GM19351 (cell line): ENCODE measurements around the gene SSR2.

ENCODE experiments used
- ATAC-seq: cut with Tn5 transposase; IDR thresholded peaks from one replicate; pipeline ENCODE4 v1.9.1; 2021; ENCODE audit warnings: mild to moderate bottlenecking, moderate library complexity; ENCODE audit not compliant: unreplicated experiment

SSR2 gene

DNA sequence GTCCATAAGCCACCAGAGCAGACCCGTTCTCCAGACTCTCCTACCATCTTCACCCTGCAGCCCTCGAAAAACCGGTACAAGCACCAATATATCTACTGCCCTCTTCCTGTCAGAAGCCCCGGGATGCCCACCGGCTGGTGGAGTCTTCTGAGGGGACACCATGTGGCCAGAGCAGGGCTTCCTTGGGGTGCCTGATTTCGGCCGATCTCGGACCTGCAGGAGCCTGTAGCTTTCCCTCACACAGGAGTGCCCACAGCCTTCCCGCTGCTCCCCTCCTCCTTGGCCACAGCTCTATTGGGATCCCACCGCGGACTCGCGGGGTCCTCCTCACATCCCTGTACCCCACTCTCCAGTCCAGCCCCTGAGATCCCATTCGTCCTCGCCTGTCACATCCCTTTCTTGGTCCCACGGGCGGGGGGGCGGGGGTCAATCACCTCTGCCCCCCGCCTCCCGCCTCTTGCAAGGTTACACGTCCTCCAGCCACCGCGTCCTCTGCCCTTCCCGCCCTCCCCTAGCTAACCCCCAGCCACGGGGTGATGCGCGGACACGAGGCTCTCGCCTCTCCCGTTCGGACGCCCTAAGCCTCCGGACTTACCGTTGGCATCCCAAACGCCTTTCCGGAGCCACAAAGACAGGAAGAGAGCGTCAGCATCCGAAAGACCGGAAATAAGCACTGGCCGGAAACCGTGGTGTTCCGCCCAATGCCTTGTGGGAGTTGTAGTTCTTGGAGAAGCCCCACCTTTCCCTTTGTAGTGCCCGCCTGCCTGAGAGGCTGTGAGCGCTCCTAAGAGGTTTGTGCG, at the start of gene SSR2:
SSR2 (minus strand) TSS at position 659 of the 800 bp plus-strand sequence. CDS start 784 bp downstream, outside the sequence.
- ATAC-seq: peak; percentile 99

GRCh38 chr1:156070548-156070947, 49.8 kb upstream of the SSR2 start:
- no peak for ATAC-seq

DNA sequence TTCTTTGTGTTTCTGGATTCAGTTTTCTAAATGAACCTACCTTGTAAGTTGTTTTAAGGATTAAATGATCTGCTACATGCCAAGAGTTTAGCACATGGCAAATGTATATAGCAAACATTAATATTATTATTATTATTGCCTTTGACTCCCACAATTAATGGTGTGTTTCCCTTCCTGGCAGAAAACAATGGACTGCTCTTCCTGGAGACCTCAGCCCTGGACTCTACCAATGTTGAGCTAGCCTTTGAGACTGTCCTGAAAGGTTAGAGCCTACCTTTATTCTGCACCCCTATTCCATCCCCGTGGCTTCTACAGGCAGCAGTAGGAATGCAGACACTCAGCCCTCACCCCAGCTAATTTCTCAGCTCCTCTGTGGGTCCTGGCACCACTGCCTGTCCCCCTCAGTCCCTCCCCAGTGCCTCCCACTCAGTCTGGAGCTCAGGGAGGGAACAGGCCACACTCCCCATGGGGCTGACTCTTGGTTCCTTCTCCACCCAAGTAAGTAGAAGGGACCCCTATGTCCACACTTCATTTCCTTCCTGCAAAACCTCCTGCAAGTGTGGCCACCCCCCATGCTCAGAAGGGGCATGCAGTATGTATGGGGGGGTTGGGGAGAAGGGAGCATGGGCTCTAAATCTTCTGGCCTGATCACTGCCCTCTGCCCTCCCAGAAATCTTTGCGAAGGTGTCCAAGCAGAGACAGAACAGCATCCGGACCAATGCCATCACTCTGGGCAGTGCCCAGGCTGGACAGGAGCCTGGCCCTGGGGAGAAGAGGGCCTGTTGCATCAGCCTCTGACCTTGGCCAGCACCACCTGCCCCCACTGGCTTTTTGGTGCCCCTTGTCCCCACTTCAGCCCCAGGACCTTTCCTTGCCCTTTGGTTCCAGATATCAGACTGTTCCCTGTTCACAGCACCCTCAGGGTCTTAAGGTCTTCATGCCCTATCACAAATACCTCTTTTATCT, 49.0 kb upstream of the SSR2 start:
- no peak for ATAC-seq

GRCh38 chr1:156067262-156067661, 46.5 kb upstream of the SSR2 start:
- ATAC-seq: no peak

DNA sequence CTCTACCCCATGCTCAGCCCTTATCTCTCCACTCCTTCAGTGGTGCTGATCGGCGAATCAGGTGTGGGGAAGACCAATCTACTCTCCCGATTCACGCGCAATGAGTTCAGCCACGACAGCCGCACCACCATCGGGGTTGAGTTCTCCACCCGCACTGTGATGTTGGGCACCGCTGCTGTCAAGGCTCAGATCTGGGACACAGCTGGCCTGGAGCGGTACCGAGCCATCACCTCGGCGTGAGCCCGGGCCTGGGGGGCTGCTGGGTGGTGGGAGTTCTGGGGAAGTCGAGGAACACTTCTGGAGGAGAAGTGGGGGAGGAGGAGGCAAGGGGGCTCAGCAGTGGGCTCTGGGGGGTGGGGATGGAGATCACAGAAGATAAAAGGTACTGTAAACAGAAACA, 45.1 kb upstream of the SSR2 start:
- ATAC-seq: no peak

- ATAC-seq: no peak
Measured at GRCh38 chr1:156065212-156065611, 44.5 kb upstream of the SSR2 start.

DNA sequence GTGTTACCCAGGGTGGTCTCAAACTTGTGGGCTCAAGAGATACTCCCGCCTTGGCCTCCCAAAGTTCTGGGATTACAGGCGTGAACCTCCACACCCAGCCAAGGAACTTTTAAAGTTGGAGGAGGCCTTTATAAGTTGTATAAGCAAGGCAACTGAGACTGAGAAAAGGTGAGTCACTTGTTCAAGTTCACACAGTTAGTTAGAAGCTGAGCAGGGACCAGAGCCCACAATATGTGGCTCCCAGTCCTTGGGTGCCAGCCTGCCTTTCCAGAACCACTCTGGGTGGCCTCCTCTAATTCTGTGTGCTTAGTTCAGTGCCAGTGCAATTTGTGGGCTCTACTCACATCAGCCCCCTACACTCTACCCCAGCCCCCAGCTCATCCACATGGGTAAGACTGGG, 43.9 kb upstream of the SSR2 start:
- ATAC-seq: no peak

- ATAC-seq: no peak
Measured at GRCh38 chr1:156063997-156064285, 43.2 kb upstream of the SSR2 start.

- no peak for ATAC-seq
Measured at GRCh38 chr1:156062189-156062588, 41.4 kb upstream of the SSR2 start.

GRCh38 chr1:156060937-156061636, 40.3 kb upstream of the SSR2 start, which contains the start of gene RAB25:
TSS of gene RAB25 (plus strand) at chr1:156061160. CDS start at chr1:156061401, 241 bp downstream.
- ATAC-seq: no peak

DNA sequence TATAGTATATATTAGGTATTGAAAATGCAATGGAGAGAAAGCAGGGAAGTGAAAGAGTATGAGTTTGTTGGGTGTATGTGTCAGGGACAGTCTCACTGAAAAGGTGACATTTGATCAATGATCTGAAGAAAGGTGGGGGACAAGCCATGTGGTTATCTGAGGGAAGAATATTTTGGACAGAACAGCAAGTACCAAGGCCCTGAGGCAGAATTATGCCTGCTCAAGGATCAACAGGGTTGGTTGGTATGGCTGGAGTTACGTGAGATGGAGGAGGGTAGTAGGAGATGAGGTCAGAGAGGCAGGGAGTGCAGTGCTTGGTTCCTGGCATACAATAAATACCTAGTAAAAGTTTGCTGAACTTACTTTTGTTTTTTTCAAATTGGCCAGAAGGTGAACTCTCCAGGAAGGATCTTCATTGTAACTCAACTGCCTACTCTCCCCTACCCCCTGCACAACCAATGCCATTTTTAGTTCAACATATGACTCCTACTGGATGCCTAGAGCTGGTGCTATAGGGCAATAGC, 35.6 kb upstream of the SSR2 start:
- no peak for ATAC-seq

DNA sequence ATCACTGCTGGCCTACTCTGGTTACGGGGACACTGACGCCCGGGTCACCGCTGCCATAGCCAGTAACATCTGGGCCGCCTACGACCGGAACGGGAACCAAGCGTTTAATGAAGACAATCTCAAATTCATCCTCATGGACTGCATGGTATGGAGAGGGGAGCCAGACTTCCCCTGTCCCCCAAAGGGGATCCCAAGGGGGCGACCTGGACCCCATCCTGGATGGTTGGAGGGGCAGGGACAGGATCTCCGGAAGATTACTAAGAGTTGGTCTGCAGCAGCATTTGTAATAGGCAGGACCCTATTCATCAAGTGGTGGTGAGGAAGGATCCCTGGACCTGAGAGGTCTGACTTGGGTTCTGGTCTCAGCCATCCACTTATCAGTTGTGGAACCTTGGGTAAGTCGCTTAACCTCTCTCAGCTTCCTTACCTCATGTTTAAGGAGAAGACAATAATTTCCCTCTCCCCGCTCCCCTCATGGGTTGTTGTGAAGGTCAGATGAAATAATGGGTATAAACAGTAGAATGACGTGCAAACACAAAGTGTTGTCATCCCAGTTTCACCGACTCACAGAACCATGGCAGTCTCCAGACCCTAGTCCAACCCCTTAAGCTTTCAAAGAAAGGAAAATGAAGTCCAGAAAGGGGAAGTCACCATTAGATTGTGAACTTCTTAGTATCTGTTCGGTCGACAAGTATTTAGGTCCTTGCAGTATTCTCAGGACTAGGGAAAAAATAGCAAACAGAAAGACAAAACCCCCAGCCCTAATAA, 34.7 kb upstream of the SSR2 start:
- ATAC-seq: no peak

GRCh38 chr1:156054500-156055280, 33.9 kb upstream of the SSR2 start, which contains the start of gene LAMTOR2:
TSS of gene LAMTOR2 (plus strand) at chr1:156054782. CDS start at chr1:156054890, 108 bp downstream.
- peak; percentile 75 for ATAC-seq

DNA sequence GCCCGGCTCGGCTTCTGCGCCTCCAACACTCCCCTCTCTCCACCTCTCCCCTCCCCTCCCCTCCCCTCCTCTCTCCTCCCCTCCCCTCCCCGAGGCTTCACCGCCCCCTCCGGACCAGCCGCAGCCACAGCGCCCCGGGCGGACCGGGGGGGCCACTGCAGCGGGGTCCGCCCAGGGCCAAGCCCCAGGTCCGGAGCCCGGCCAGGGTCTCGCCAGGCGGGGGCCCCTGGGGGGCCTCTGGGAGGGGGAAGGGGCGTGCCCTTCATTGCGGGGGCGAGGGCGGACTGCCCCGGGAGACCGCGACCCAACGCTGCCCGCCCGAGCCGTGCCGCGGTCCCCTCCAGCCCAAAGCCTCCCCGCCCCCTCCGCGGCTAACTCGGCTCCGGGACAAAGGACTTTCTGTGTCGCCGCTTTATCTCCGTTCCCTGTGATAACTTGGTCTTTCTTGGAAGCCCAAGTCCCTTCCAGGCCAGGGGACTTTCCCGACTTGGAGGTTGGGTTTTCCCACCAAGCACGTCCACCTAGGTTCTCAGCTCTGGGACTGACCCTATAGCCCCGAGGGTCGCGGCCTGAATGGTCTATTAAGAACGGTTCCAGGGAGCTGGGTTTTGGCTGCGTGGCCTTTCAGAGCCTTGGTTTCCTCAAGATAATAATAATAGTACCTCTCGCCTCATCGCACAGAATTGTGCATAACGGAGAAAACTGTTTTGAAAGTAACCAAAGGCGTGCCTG, 33.2 kb upstream of the SSR2 start, which contains the start of gene UBQLN4:
UBQLN4 (minus strand) TSS at position 31 of the 732 bp plus-strand sequence. CDS start 97 bp downstream, outside the sequence.
- peak; percentile 43 for ATAC-seq

- ATAC-seq: no peak
Measured at GRCh38 chr1:156052862-156053767, 32.4 kb upstream of the SSR2 start.

GRCh38 chr1:156051011-156051725, 30.4 kb upstream of the SSR2 start:
- no peak for ATAC-seq

- no peak for ATAC-seq
Measured at GRCh38 chr1:156050376-156050775, 29.6 kb upstream of the SSR2 start.
